Endometrial microvascular endothelial cells (primary cell): ENCODE measurements around the gene EXOC2. TPM values are rescaled to one million over a fixed set of nuclear protein-coding genes. Genes with fewer than 3 reads are reported as not detected.
"Not testable (repeated sequence)": the region's sequence is repeated elsewhere in the genome, so short reads cannot be mapped to it uniquely, and the experiment has no call there.

ENCODE experiments used
- in situ Hi-C: cut with HindIII; loops from 2 replicates; pipeline ENCODE4 v1.10.0; 2017; ENCODE audit warnings: low sequenced_read_pairs, low pct_unique_long_range_greater_than_20kb; ENCODE audit errors: inconsistent ontology term
- total RNA-seq: library from RNA; depleted of rRNA; stranded (reverse); fragments of >200 nt; gene quantifications from one replicate; pipeline ENCODE4 v1.2.3, GENCODE V29; 2015; ENCODE audit errors: inconsistent ontology term

Gene EXOC2
- total RNA-seq, 1 donor from 2014 or later: 59.8 TPM

DNA sequence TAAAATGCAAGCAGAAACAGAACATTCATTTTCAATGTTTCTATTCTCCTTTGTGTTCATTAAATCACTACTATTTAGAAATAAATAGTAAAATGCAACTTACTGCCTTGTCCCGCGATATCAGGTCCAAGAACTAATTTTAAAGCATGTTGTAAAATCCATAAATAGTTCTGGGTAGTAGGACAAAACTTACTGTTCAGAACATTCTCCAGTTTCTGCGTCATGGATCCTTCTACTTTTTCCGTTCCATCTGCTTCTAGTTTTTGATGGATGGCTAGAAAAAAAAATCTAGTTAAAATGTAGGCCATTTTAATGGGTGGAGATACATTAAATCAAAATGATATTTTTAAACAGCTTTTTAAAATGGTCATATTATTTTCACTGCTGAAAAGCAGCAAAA, 83.0 kb downstream of the EXOC2 start:
- in situ Hi-C loops: no loop called here

DNA sequence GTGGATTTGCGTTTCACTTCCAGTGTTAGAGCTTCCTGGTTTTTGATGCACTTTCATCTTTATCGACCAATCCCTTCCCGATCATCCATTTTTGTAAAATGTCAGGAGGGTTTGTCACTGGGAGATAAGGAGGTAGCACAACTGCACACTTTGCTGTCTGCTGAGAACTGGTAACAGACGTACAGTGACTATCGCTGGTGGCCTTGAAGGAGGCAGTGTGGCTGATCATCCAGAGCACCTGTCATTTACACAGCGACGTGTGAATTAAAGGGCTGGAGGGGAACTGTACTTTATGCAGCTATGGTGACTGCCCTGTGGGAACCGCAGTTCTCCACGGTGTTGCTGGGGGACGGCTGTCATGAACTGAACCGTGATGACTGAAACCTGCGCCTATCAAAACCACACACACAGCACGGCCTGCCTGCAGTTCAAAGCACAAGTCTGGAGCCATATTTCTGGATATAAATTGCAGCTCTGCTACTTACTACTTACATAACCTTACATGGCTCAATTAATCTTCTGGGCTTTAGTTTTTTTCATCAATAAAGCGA, 86.0 kb downstream of the EXOC2 start:
- in situ Hi-C loops: no loop called here

DNA sequence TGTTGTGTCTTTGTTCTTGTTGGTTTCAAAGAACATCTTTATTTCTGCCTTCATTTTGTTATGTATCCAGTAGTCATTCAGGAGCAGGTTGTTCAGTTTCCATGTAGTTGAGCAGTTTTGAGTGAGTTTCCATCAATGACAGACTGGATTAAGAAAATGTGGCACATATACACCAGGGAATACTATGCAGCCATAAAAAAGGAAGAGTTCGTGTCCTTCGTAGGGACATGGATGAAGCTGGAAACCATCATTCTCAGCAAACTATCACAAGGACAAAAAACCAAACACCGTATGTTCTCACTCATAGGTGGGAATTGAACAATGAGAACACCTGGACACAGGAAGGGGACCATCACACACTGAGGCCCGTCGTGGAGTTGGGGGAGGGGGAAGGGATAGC, 87.0 kb downstream of the EXOC2 start:
- in situ Hi-C loops: not testable (repeated sequence)

DNA sequence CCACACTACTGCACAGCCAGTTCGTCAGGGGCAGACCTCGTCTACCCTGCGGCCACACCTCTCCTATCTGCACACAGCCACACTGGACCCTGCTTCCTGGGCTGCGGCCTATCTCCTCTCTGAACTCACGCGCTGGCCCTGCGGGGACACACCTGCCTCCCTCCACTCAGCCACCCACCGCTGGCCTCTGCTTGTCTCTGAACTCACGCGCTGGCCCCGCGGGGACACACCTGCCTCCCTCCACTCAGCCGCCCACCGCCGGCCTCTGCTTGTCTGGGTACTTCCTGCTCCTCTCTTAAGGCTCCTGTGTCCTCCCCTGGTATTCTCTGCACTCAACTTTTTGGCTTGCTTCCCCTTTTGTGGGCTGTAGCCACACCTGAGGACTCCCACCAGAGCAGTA, 88.4 kb downstream of the EXOC2 start:
- in situ Hi-C loops: no loop called here

DNA sequence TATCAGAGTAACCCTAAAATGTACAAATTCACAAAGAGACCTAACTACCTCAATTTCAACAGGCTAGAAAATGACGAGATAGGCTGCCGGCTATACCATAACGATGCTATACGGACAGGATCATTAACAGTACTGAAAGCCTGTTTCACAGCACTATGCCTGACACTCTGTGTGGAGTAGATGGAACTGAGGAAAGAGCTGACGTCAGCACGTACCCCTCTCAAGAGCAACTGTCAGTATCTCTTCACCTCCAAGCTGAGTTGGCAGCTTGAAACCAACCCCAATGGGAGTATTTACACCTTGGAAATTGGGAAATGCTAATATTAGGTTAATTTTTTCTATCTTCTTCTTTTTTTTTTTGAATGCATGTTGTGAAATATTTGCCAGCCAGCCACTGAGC, 89.7 kb downstream of the EXOC2 start:
- in situ Hi-C loops: no loop called here

DNA sequence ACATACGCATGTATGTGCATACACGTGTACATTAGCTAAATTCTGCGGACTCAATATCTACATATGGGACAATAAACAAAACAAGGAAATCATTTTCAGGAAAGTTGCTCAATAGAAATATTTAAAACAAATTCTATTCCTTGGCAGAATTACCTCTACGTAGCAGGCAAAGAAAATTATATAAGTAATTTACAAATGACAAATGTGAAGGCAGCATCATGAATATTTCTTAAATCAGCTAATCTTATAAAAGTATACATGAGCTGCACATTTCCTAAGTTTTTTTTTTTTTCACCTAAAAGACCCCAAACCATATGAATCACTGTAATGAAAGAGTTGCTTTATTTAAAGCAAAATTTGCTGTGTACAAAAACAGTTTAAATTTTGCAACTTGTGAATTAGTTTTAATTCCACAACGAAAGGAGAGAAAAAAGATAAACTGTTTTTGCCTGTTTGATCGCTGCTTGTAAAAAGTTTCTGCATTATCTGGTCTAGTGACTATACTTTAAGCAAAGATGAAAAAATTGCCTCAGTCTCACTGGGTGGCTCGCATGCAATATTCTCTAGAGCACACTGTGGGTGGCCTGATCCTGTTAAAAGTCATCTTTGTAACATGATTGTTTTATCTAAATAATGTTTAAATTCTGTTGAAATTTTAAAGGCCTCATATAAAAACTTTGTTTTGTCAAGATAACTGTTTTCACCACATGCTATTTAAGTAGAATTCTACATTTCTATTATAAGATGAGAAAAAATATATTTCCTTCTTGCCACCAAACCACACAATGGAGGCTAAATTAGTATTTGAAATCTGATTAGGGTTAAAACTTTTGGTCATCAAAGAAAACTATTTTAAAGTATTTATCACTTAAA, 93.1 kb downstream of the EXOC2 start:
- in situ Hi-C loops: no loop called here

DNA sequence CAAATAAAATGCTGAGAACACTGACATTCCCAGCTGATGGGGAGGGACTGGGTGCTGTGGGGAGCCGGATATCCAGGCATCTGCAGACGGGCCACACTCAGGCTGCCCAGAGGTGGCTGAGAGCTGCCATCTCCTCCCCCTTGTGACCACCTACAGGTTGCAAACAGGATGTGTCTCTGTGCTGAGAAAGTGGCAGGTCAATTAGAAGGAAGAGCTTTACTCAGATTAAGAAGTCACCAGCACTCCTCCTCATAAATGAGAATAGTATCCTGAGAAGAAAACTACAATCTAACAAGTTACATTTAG, 99.1 kb downstream of the EXOC2 start:
- in situ Hi-C loops: no loop called here

DNA sequence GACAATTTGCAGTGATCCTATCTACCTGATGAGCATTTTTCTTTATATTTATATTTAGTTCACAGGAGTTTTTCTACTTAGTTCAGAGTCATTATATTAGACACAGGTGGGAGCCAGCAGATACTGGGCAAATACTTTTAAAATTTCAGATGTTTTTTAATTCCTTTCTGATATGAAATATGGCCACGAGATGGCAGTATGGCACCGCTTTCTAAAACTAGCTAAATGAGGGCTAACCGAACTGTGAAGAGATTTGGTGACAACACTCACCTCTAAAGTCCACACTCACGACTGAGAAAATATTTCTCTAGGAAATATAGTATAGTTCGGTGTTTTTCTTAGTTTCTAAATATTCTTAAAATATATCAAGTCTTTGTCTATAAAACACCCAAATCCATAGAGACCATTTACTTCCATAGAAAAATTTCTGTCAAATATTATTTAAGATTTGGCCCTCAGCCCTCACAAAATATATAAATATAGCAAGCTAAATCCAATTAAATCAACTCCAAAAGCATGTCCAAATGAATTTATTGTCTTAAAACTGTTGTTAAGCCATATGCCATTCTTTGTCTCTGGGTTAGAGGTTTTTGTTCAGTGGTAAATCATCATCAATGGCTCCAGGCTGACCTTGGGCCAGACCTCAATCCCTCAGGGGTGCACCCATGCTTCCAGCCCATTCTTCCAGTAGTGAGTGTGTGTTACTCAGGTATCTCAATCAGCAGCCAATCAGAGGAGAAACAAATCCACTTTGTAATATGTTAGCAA, 99.6 kb downstream of the EXOC2 start:
- in situ Hi-C loops: no loop called here

DNA sequence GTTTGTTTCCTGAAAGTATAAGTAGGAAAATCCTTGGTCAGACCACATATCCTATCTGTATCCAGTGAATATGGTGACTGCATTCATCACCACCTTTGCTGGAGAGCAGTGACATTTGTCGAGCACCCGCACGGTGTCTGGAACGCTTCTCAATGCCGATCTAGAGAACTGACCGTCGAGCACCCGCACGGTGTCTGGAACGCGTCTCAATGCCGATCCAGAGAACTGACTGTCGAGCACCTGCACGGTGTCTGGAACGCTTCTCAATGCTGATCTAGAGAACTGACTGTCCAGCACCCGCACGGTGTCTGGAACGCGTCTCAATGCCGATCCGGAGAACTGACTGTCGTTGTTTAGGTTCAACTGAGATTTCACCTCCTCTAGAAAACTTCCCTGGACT, 103.8 kb downstream of the EXOC2 start:
- in situ Hi-C loops: no loop called here

DNA sequence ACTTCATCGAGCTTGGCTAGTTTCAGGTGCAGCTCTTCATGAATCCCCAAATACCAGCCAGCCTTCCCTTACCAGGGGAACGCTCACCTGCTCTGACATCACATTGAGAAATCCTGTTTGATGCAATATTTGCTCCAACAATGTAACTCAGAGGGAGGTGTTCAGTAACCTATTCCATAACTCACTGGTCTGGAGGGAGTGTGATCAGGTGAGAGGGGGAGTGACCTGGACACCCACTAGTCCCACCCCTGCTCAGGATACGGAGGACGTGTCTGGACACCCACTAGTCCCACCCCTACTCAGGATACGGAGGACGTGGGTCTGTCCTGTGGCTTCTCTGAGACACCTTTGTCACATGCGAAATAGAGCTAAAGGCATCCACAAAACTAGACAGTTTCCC, 106.4 kb downstream of the EXOC2 start:
- in situ Hi-C loops: no loop called here

DNA sequence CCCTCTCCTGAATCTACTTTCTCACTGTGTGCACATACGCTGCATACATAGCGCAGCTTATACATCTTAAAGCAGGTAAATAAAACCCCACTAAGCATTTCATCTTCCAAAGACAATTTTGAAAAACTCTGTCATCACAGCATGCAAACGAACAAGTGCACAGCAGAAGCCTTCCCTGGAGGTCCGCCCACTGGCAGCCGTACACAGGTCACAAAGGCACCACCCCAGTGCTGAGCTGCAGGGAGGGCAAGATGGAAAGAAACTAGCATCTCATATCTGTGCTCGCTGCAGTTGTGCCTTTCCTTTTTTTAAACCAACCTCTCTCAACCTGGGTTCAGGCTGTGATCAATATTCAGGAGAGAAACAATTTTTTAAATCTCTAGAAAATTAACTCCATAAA, 109.3 kb downstream of the EXOC2 start:
- in situ Hi-C loops: no loop called here

DNA sequence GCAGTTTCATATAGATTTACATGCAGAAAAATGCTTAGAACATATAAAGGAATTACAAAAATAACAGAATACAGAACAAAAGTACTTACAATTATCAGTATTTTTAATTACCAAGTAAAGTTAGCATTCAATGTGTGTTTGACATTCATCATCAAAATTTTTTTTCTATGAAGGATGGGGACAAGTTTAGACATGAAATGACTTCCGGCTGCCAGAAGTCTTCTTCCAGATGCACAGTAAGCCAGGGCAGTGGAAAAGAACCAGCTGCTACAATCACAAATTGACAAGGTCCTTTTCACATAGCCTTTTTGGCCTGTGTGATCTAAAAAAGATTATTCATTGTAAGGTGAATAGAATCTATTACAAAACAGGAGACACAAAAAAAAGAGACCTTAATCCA, 109.8 kb downstream of the EXOC2 start:
- in situ Hi-C loops: no loop called here

DNA sequence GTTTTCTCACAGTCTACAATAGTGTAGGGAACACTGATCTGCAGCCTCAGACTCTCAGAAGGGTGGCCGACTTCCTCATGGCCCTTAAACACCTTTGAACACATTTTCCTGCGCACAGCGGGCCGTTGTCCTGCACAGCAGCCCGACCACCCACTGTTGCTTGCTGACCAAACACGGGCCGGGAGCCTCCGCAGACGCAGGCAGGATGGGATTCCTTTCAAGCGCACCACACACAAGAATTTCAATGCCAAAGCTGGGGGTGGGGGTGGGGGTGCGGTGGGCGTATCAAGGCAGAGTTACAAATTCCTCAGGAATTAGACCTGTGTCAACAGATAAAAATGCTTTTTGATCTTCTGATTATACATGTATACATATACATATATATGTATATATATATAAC, 110.6 kb downstream of the EXOC2 start:
- in situ Hi-C loops: no loop called here

DNA sequence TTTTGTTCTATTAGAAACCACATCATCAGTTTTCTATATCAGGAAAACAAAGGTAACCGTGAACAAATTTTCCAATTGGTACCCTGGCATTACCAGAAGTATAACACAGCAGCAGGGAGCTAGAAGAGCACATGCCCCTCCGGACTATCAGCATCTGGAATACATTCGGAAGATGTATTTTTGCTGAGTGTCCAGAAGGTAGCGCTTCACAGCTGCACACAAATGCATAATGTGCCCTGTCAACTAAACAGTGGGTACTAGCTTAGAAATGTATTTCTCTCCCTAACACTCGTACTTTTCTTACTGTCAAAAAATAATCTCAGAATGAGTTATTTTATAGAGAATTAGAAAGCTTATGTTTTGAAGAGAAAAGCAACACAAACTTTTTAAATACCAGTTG, 113.6 kb downstream of the EXOC2 start:
- in situ Hi-C loops: no loop called here

DNA sequence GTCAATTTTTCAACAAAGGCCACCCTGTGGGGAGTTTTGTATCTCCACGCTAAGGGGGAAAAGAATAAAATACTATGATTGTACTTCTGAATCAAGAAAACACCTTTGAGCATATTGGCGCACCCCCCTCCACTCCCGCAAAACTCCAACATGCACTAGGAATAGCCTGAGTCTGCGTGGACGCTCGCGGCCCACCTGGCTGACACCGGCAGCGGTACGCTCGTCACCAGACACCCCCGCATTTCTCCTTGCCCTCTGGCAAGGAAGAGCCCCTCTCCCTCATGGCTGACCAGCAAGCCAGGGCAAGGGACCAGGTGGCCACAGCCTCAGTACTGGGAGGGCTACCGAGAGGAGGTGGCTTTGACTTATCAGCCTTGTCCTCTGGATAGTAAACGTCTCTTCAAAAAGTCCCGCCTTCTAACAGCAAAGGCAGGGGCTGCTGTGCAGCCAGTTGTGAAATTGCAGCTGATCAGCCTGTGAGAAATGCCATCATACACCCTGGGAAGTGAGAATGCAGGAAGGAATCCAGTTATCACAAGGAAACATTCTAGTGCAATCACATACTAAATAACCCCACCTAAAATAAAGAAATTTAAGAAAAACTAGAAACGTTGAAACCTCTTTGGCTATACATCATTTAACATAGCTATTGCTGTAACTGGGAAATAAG, 120.2 kb downstream of the EXOC2 start:
- in situ Hi-C loops: no loop called here

DNA sequence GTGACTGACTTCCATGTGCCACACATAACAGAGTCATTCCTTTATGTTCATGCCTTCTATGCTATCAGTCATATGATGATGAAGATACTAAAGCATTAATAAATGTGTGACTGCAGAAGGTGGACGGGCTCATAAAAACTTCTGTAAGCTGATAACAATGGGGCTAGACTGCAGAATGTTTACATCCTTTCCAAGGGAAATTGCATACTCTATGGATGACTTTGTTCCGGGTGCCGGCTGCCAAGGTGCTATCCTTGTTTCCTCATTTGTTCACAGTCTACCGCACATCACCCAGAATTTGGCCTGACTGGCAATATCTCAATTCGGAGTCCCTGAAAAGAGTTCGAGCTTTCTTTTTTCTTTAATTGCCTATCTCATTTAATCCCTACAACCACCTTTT, 121.0 kb downstream of the EXOC2 start:
- in situ Hi-C loops: no loop called here

DNA sequence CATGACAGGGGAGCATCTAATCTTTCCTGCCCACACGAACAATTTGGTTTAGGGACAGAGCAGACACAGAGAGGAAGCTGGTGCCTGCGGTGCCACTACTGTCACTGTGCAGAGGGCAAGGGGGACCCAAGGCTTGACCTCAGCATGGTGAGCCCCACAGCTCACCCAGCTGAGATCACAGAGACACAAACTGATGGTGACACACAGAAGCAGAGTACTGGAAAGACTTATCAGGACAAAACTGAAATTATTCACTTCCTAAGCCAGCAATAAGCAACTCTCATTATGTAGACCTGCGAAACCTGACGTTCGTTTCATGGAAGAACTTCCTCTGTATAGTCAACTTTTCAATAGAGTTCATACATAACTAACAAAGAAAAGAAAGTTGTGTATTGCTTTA, 122.1 kb downstream of the EXOC2 start:
- in situ Hi-C loops: no loop called here

DNA sequence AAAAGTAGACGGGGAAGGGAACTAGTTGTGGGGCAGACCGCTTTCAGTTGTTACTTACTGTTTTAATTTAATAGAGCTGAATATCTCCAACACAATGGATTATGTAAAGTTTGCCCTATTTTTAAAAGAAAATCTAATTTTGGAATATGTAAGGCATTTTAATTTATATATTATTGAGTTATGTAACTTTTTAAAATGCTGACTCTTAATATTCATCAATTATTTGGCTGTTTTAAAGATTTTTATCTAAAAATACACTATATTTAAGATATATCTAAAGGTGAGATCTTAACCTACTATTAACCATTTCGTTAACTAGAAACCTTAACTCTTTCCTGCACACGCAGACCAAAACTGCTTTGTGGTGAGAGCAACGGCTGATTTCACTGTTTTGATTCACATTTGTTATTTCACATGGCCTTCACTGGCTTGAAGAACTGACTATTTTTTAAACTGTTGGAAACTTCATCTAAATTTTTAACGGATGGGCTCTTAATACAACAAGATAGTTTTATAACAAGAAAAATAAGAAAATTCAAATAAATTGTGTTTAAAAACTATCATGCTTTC, 123.9 kb downstream of the EXOC2 start:
- in situ Hi-C loops: no loop called here

DNA sequence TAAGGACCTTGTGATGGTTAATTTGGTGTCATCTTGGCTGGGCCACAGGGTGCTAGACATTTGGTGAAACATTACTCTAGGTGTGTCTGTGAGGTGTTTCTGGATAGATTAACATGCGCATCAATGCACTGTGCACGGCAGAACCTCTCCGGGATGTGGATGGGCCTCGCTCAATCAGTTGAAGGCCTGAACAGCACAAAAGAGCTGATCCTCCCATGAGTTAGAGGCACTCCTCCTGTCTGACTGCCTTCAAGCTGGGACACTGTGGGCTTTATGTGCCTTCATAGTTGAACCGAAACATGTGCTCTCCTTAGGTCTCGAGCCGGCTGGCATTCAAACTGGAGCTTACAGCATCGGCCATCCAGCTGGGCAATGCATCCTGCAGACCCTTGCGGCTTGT, 124.9 kb downstream of the EXOC2 start:
- in situ Hi-C loops: no loop called here
